DND-41 (cell line): ENCODE results near the gene TEX38.
"Not testable (repeated sequence)": the region's sequence is repeated elsewhere in the genome, so short reads cannot be mapped to it uniquely, and the experiment has no call there.

Source experiments
- ATAC-seq: fragments of 200-7000 bp; cut with Tn5 transposase; 3 replicates; pipeline ENCODE4 v1.9.1; 2021; ENCODE audit warnings: low read depth; ENCODE audit not compliant: insufficient read depth
- DNase-seq: peaks from one replicate; pipeline ENCODE4 v3.0.0-alpha.2; 2020
- H2AFZ ChIP-seq: 2 replicates; pipeline ENCODE4 v1.6.0; 2012; ENCODE audit warnings: low read depth, low read length
- H3K27ac ChIP-seq: 2 replicates; pipeline ENCODE4 v1.5.1; 2012; ENCODE audit warnings: low read length, inconsistent platforms
- H3K27me3 ChIP-seq: fragments of 200-600 bp; sonication (generic); 2 replicates; pipeline ENCODE4 v1.6.0; 2012; ENCODE audit warnings: low read length, mild to moderate bottlenecking, inconsistent platforms; ENCODE audit not compliant: insufficient read depth, poor library complexity
- H3K36me3 ChIP-seq: 2 replicates; pipeline ENCODE4 v1.5.1; 2012; ENCODE audit warnings: low read length, inconsistent platforms; ENCODE audit not compliant: insufficient read depth
- H3K4me1 ChIP-seq: 2 replicates; pipeline ENCODE4 v1.5.1; 2012; ENCODE audit warnings: mild to moderate bottlenecking, low read length; ENCODE audit not compliant: insufficient read depth
- H3K4me2 ChIP-seq: 2 replicates; pipeline ENCODE4 v1.6.0; 2012; ENCODE audit warnings: mild to moderate bottlenecking, moderate library complexity, low read length, inconsistent platforms; ENCODE audit not compliant: insufficient read depth
- H3K4me3 ChIP-seq, 2 experiments: fragments of 200-600 bp in 1 of 2; shearing (Covaris generic) in 1 of 2; 2 replicates each; pipeline ENCODE4 v1.5.1; 2012 to 2016; ENCODE audit warnings: inconsistent platforms in 2 of 2, low read length in 2 of 2, mild to moderate bottlenecking in 2 of 2, low read depth in 1 of 2, moderate library complexity in 1 of 2
- H3K79me2 ChIP-seq: 2 replicates; pipeline ENCODE4 v1.6.0; 2012; ENCODE audit warnings: low read length, inconsistent platforms; ENCODE audit not compliant: insufficient read depth
- H3K9ac ChIP-seq: 2 replicates; pipeline ENCODE4 v1.6.0; 2012; ENCODE audit warnings: low read depth, mild to moderate bottlenecking, inconsistent platforms, low read length, moderate library complexity
- H3K9me3 ChIP-seq: 2 replicates; pipeline ENCODE4 v1.5.1; 2012; ENCODE audit warnings: low read length, moderate library complexity, mild to moderate bottlenecking, inconsistent platforms; ENCODE audit not compliant: insufficient read depth, severe bottlenecking
- H4K20me1 ChIP-seq: 2 replicates; pipeline ENCODE4 v1.6.0; 2012; ENCODE audit warnings: low read length; ENCODE audit not compliant: insufficient read depth
- CTCF ChIP-seq: IDR thresholded peaks from 2 replicates; pipeline ENCODE4 v1.5.1; 2012; ENCODE audit warnings: borderline replicate concordance, low read length, moderate library complexity, mild to moderate bottlenecking; ENCODE audit not compliant: poor library complexity, severe bottlenecking; ENCODE audit errors: extremely low read depth
- EZH2 ChIP-seq: IDR thresholded peaks from 3 replicates; pipeline ENCODE4 v1.6.1; 2012; ENCODE audit warnings: borderline replicate concordance, low read depth, mild to moderate bottlenecking, moderate library complexity, low read length, inconsistent platforms; ENCODE audit not compliant: severe bottlenecking

TEX38 gene

GRCh38 chr1:46692811-46693770, 21.4 kb downstream of the TEX38 start:
- no peaks in the 10 kb centered on the region for H3K79me2 ChIP-seq
- TF ChIP-seq CTCF = no peak
- H3K27me3 ChIP-seq = no peaks in the 10 kb centered on the region
- H3K4me3 ChIP-seq = no peak overlapping the region
- no peaks in the 10 kb centered on the region for H3K9me3 ChIP-seq
- H2AFZ ChIP-seq = no peak overlapping the region
- H3K9ac ChIP-seq = no peak overlapping the region
- H3K4me2 ChIP-seq = no peak overlapping the region
- peaks cover 81% of the 10 kb centered on the region for H3K36me3 ChIP-seq
- H4K20me1 ChIP-seq = peaks cover 4% of the 10 kb centered on the region; the same call in 1 of the 2 replicates
- H3K27ac ChIP-seq = no peak overlapping the region
- peaks cover 11% of the 10 kb centered on the region for H3K4me1 ChIP-seq
- DNase-seq (no peak), ATAC-seq (no peak)

GRCh38 chr1:46694676-46695075, 23.0 kb downstream of the TEX38 start:
- not testable (repeated sequence) for H3K27ac ChIP-seq, H3K27me3 ChIP-seq, H3K9ac ChIP-seq, H3K4me1 ChIP-seq, H3K79me2 ChIP-seq, H3K4me2 ChIP-seq, H2AFZ ChIP-seq, H4K20me1 ChIP-seq, H3K4me3 ChIP-seq, DNase-seq, H3K9me3 ChIP-seq, ATAC-seq
- H3K36me3 ChIP-seq = peaks cover 73% of the 10 kb centered on the region

GRCh38 chr1:46697053-46697452, 25.4 kb downstream of the TEX38 start:
- no peak for TF ChIP-seq CTCF
- no peak for TF ChIP-seq EZH2
- H3K36me3 ChIP-seq = peaks cover 61% of the 10 kb centered on the region

GRCh38 chr1:46699666-46700065, 28.0 kb downstream of the TEX38 start:
- Histone ChIP-seq H3K4me2 (no peak overlapping the region), H3K27ac (no peak overlapping the region), H3K9ac (no peak overlapping the region), H3K79me2 (no peaks in the 10 kb centered on the region; the same call in 1 of the 2 replicates), H3K36me3 (peaks cover 68% of the 10 kb centered on the region), H3K27me3 (no peaks in the 10 kb centered on the region), H2AFZ (no peak overlapping the region), H3K4me1 (no peaks in the 10 kb centered on the region), H3K9me3 (no peaks in the 10 kb centered on the region), H4K20me1 (peaks cover 5% of the 10 kb centered on the region; the same call in 1 of the 2 replicates), H3K4me3 (no peak overlapping the region)
- TF ChIP-seq CTCF = no peak
- TF ChIP-seq EZH2 = no peak
- DNase-seq (no peak), ATAC-seq (no peak)

More at GRCh38 chr1:46697053-46697452, 25.4 kb downstream of the TEX38 start:
- DNase-seq (no peak), ATAC-seq (no peak)
- H3K4me2 ChIP-seq = no peak overlapping the region
- H3K9ac ChIP-seq = no peak overlapping the region
- H2AFZ ChIP-seq = no peak overlapping the region
- H3K27ac ChIP-seq = no peak overlapping the region
- H3K79me2 ChIP-seq = no peaks in the 10 kb centered on the region; the same call in 1 of the 2 replicates
- no peak overlapping the region for H3K4me3 ChIP-seq
- H3K9me3 ChIP-seq = no peaks in the 10 kb centered on the region
- H4K20me1 ChIP-seq = peaks cover 4% of the 10 kb centered on the region; the same call in 1 of the 2 replicates
- H3K4me1 ChIP-seq = no peaks in the 10 kb centered on the region
- H3K27me3 ChIP-seq = no peaks in the 10 kb centered on the region
